ENCODE results near the gene ZNF224.
A peak's percentile ranks its signal among the peaks of the same experiment; 100 is the strongest.
"Not testable (repeated sequence)": the region's sequence is repeated elsewhere in the genome, so short reads cannot be mapped to it uniquely, and the experiment has no call there.

Gene ZNF224

DNA sequence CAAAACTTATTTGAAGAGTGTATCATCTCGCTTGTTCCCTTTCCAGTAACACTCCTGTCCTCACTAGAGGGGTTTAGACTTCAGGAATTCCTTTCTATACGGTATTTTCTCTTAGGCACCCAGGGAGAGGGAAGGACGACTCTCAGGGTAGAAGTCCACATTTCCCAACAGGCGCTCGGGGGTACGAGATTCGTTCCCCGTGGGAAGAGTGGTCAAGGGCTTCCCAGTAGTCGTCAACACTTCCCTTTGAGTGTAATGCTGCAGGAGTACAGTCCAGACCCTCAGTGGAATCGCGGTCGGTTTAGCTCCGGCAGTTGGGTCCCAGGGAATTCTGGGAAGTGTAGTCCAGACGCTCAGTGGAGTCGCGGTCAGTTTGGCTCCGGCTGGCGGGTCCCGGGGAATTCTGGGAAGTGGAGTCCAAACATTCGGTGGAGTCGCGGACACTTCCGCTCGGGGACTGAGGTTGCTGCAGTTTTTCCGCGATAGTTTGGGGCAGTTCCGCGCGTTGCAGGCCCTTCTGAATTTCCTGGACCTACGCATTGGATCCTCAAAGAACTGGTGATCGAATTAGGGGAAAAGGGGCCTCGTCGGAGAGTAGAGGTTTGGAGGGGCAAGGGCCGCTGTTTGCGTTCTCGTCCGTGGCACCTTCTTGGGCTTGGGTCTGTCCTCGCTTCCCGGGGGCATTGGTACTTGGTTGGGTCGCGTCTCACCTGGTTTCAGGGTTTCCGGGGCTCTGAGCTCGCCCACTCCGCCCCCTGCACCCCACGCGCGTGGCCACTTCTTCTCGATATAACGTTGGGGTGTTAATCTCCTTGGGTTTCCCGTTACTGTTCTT, at the start of gene ZNF224:
TSS of gene ZNF224 (plus strand) at position 431 of the 835 bp plus-strand sequence. CDS start 3,513 bp downstream, outside the sequence.
- peak; percentile 85 to 91 for DNase-seq

DNA sequence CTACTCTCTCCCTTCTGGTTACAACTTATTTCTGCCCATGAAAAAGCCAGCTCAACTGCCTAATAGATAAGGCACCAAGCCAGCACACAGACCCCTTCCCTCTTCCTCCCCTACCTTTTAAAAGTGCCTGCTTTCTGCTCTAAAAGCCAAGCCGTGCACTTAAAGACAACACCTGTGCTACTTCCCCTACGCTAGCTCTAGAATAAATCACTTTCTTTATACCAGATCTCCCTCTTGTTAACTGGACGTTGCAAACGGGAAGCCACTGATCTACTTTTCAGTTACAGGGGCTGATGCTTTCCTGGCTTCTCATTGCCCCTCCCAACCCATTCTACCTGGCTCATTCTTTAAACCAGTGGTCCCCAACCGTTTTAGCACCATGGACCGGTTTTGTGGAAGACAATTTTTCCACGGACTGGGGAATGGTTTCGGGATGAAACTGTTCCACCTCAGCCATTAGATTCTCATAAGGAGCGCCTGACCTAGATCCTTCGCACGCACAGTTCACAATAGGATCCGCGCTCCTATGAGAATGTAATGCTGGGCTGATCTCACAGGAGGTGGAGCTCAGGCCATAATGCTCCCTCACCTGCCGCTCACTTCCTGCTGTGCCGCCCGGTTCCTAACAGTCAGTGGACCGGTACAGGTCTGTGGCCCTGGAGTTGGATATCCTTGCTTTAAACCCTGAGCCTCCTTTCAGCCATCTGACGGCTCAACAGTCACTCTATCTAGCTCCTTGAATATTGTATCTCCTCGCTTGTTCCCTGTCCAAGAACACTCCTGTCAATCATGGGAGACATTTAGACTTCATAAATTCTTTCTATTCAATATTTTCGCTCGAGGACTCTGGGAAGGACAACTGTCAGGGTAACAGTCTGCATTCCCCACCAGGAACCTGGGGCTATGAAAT, 43.2 kb upstream of the ZNF224 start:
- peak in 1 of 2 experiments; percentile 15 for DNase-seq

DNA sequence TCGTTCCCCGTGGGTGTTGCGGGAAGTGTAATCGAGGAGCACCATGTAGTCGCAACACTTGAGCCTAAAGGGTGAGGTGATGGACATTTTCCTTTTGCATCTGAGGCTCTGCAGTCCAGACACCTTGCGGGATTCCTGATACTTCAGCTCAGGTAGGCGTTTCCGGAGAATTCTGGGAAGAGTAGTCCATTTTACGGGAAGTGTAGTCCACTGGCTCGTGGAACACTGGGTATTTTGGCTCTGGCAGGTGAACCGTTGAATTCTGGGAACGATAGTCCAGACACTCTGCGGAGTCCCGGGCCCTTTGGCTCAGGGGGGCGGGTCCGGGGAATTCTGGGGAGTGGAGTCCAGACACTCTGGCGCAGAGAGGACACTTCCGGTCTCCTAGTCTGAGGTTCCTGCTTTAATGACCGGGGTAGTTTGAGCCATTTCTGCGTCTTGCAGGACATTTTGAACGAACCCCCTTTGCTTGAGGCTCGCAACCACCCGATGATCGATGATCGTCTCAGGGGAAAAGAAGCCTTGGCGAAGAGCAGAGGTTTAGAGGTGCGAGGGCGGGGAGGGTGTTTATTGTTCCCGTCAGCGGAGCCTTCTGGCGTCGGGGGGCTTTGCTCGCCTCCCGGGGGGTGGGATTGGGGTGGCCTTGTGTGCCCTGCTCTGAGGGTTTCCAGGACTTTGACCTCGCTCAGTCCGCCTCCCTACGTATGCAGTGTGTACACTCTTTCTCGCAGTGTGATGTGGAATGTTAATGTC, 42.3 kb upstream of the ZNF224 start, which contains the start of gene ZNF223:
TSS of gene ZNF223 (plus strand) at position 387 of the 753 bp plus-strand sequence. CDS start 3,141 bp downstream, outside the sequence.
- peak; percentile 91 to 94 for DNase-seq

DNA sequence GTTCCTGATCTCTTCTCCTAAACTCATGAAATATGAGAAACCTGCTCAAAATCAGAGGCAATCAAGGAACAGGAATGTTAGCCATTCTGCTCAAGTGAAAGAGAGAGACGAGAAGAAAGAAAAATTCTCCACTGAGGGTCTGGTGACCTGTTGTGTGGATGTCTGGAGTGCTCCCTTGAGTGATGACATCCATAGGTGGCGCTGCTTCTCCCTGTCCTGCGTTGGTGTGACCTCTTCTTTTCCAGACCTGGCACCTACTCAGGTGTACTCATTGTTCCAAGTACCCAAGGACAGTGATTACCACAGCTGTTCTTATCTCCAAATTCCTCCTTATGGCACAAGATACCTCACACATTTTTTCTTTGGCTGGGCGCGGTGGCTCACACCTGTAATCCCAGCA, 38.3 kb upstream of the ZNF224 start:
- DNase-seq = no peak

DNA sequence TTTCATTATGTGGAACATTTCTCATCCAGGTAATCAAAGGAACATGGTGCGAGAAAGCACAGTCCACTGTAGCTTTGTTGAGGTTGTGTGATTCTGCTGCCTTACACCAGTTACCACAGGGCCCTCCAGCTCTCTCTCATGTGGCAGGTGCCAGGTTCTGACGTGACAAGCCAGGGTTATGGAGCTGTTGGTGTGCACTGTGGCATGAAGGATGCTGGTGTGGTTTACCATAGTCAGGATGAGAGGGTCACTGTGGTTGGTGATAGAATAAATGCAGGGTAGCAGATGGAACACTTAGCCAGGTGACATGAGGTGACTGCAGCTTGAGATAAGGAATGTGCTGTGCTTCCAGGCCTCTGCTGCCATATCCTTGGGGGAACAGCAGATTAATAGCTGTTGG, 34.9 kb upstream of the ZNF224 start:
- no peak for DNase-seq

DNA sequence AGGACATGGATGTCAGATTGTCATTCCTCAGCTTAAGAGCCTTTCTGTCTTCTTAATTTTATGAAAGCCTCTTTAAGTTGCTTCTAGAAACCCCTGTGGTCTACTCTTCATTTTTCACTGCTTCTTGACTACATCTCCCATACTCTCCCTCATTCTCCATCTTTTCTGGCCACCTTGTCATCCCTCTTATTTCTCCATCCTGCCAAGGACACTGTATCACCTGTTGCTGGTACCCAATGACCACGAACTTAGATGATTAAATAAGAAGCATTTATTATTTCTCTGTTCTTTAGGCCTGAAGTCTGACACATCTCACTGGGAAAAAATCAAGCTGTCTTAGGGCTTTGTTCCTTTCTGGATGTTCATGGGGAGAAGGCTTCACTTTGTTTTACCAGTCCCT, 33.1 kb upstream of the ZNF224 start:
- no peak for DNase-seq

DNA sequence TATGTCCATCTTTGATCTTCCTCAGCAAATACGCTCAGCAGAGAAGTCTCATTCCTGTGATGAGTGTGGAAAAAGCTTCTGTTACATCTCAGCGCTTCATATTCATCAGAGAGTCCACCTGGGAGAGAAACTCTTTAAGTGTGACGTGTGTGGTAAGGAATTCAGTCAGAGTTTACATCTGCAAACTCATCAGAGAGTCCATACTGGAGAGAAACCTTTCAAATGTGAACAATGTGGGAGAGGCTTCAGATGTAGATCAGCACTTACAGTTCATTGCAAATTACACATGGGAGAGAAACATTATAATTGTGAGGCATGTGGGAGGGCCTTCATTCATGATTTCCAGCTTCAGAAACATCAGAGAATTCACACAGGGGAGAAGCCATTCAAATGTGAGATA, 27.9 kb upstream of the ZNF224 start:
- DNase-seq = no peak

DNA sequence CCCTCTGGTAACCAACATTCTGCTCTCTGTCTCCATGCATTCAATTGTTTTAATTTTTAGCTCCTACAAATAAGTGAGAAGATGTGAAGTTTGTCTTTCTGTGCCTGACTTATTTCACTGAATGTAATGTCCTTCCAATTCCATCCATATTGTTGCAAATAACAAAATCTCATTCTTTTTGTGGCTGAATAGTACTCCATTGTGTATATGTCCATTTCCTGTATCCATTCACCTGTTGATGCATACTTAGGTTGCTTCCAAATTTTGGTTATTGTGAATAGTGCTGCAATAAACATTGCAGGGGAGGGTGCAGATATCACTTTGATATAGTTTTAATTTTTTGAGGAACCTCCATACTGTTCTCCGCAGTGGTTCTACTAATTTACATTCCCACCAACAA, 24.7 kb upstream of the ZNF224 start:
- no peak for DNase-seq

DNA sequence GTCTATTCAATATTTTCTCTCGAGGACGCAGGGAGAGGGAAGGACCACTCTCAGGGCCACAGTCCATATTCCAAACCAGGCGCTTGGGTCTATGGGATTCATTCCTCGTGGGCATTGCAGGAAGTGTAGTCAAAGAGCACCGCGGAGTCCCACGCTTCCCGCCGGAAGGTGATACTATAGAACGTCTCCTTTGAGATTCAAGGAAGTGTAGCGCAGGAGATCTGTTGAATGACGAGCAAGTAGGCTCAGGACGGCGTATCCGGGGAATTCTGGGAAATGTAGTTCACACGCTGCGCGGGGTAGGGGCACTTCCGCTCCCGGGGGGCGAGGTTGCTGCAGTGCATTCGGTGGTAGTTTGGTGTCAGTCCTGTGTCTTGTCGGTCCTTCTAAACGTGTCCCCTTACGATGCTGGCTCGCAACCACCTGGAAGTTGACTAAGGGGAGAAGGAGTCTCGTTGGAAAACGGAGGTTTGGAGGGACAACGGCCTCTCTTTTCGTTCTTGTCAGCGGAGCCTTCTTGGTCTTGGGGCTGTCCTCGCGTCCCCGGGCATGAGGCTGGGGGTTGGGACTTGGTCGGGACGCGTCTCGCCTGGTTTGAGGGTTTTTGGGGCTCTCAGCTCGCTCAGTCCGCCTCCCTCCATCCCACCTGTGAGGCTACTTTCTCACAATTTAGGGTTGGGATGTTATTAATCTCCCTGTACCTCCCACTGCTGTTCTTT, 22.2 kb upstream of the ZNF224 start, which contains the start of gene ZNF284:
TSS of gene ZNF284 (plus strand) at position 336 of the 719 bp plus-strand sequence. CDS start 4,231 bp downstream, outside the sequence.
- DNase-seq = peak; percentile 80 to 93

DNA sequence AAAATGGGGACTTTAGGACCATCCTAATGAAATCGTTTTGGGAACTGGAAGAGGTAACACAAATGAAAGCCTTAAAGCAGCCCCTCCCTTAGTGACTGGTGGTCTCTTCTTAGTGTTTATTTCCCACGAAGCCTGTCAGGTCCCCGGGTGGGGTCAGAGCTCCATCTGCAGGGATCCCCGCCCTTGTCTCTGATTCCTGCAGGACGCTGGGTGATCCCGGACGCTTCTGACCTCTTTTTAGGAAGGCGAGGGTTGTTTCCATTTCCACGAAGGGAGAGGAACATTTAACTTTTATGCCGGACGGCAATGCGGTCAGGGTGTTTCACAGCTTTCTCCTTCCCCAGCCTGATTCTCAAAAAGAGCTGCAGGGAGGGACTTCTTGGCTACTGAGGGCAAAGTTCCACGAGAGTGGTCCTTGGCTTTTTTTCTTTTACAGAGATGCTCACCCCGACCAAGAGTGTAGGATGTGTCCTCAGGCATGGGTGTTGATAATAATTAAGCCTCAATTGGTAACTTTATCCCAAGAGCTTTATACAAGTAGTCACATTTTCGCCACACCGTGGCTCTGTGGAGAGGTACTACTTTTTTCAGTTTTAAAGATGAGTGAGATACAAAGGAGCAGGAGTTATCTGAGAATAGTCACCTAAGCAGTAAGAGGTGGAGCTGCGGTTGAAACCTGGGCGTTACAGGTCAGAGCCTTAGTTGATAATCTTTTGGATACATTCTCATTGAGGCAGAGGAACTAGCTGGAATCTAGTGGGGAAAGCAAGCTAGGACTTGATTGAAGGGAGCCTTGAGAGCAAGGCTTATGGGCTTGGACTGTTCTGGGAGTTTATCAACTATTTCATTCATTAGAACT, 21.4 kb upstream of the ZNF224 start:
- DNase-seq = peak in 1 of 2 experiments; percentile 6

DNA sequence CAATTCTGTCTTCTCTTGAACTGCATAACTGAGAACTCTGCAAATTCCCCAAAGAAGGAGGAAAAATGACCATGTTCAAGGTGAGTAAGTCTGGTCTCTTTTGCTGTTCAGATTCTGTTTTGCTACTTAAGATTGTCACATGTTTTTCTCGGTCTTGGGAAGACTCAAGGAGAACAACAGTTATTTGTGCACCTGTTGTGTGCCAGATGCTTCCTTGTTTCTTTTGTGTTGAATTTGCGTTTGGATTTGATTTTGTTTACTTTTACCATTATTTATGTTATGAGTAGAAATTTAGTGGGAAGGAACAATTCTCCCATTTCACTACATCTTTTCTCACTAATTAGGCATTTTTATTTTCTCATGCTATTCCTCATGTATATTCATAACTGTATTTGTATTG, 17.8 kb upstream of the ZNF224 start:
- DNase-seq = no peak

DNA sequence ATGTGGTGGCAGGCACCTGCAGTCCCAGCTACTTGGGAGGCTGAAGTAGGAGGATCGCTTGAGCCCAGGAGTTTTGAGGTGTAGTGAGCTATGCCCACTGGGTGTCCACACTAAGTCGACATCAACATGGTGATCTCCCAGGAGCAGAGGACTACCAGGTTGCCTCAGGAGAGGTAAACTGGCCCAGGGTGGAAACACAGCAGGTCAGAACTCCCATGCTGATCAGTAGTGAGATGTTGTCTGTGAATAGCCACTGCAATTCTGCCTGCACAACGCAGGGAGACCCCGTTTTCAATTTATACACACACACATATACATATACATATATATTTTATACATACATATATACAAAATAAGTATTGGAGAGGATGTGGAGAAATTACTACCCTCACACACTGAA, 2.1 kb upstream of the ZNF224 start:
- no peak for DNase-seq

DNA sequence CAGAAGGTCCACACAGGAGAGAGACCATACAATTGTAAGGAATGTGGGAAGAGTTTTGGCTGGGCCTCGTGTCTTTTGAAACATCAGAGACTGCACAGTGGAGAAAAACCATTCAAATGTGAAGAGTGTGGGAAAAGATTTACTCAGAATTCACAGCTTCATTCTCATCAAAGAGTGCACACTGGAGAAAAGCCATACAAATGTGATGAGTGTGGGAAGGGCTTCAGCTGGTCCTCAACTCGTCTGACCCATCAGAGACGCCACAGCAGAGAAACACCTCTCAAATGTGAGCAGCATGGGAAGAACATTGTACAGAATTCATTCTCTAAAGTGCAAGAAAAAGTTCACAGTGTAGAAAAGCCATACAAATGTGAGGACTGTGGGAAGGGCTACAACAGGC, 13.6 kb downstream of the ZNF224 start:
- no peak for DNase-seq

DNA sequence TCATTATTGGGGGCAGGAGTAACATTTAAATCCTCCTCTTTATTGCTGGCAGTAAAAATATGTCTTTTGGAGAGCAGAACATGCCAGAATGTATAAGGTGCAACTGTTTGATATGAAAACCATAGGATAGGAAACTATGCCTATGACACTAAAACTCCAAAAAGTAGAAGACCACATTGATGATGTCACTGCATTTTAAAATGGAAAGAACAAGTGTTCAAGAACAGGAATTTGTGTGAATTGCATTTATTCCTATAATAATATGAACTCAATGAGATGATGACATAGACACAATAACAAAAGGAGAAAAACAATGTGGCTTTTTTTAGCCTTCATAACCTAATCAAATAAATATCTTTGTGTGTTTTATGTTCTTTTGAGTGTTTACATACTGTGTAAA, 15.3 kb downstream of the ZNF224 start:
- no peak for DNase-seq

DNA sequence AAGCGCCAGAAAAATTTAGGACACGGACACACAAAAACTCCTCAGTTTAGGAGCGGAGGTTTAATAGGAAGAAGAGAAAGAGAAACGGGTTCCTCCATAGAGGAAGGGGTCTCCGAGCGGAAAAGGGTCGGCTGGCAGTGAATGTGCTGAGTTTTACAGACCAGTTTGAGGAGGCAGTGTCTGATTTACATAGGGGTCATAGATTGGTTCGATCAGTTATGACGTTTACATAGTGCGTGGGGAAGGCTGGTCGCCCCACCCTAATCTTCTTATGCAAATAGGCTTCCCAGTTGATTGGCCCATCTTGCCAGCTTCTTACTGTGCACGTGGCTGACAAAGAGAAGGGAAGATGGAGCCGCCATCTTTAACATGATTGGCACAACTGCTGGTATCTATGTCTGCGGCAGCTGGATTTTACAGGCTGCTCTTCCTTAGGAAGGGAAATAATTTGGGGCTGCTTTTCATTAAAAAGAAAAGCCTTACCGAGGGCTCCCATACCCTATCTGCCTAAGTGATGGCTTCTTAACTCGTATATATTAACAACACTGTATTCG, 17.8 kb downstream of the ZNF224 start:
- DNase-seq = peak; percentile 21 to 26

DNA sequence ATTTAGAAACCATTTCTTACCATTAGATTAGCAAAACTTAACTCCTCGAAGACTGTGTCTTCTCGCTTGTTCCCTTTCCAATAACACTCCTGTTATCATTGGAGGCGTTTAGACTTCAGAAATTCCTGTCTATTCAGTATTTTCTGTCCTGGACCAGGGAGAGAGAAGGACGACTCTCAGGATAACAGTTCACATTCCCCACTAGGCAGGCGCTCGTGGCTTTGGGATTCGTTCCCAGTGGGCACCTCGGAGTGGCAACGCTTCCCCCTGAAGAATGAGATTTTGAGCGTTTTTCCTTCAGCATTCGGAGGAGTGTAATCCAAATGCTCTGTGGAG, 18.6 kb downstream of the ZNF224 start:
- DNase-seq = no peak

DNA sequence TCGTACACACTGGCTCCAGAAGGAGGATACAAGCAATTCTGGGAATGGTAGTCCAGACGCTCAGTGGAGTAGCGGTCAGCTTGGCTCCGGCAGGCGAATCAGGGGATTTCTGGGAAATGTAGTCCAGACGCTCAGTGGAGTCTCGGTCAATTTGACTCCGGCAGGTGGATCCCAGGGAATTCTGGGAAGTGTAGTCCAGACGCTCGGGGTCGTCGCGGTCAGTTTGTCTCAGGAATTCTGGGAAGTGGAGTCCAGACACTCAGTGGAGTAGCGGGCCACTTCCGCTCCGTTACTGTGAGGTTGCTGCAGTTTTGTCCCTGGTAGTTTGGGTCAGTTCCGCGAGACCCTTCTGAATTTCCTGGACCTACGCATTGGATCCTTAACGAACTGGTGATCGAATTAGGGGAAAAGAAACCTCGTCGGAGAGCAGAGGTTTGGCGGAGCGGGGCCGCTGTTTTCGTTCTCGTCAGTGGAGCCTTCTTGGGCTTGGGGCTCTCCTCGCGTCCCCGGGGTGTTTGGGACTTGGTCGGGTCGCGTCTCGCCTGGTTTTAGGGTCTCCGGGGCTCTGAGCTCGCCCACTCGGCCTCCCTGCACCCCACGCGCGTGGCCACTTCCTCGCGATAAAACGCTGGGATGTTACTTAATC, 19.1 kb downstream of the ZNF224 start, which contains the start of gene ZNF225:
TSS of gene ZNF225 (plus strand) at position 262 of the 646 bp plus-strand sequence. CDS start 2,429 bp downstream, outside the sequence.
- DNase-seq = peak; percentile 94 to 98

DNA sequence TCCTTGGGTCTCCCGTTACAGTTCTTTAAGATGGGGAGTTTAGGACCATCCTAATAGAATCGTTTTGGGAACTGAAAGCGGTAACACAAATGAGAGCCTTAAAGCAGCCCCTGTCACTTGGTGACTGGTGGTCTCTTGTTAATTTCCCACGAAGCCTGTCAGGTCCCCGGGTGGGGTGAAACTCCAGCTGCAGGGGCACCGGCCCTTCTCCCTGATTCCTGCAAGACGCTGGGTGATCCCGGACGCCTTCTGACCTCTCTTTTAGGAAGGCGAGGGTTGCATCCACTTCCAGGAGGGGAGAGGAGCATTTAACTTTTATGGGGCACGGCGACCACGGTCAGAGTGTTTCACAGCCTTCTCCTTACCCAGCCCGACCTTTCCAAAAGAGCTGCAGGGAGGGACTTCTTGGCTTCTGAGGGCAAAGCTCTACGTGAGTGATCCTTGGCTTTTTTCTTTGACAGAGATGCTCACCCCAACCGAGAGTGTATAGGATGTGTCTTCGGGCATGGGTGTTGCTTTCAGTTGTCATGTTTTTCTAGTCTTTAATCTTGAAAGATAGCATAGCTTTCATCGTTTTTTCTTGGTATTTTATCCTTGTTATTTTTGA, 19.7 kb downstream of the ZNF224 start:
- DNase-seq = no peak

DNA sequence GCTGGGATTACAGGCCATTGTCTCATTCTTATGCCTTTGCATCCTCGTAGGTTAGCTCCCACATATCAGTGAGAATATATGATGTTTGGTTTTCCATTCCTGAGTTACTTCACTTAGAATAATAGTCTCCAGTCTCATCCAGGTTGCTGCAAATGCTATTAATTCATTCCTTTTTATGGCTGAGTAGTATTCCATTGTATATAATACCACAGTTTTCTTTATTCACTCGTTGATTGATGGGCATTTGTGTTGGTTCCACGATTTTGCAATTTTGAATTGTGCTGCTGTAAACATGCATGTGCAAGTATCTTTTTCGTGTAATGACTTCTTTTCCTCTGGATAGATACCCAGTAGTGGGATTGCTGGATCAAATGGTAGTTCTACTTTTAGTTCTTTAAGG, 27.0 kb downstream of the ZNF224 start:
- DNase-seq = not testable (repeated sequence)

DNA sequence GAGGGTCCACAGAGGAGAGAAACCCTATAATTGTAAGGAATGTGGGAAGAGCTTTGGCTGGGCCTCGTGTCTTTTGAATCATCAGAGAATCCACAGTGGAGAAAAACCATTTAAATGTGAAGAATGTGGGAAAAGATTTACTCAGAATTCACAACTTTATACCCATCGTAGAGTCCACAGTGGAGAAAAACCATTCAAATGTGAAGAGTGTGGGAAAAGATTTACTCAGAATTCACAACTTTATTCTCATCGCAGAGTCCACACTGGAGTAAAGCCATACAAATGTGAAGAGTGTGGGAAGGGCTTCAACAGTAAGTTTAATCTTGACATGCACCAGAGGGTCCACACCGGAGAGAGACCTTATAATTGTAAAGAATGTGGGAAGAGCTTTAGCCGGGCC, 37.8 kb downstream of the ZNF224 start:
- DNase-seq = no peak
